Activated CD4-positive, alpha-beta memory T cell treated with anti-CD3 and anti-CD28 coated beads for 36 hours (primary cell): Measurements from ENCODE around the gene TTC36. TPM values are rescaled to one million over a fixed set of nuclear protein-coding genes. Genes with fewer than 3 reads are reported as not detected.
A peak's percentile ranks its signal among the peaks of the same experiment; 100 is the strongest.
"Not testable (repeated sequence)": the region's sequence is repeated elsewhere in the genome, so short reads cannot be mapped to it uniquely, and the experiment has no call there.

Source experiments
- CTCF ChIA-PET: fragments of 350-600 bp; sonication (Branson Sonifier 250); formaldehyde crosslinking; loops from one replicate; lab custom pipeline; 2021; ENCODE audit warnings: antibody characterized with exemption, inconsistent platforms; lab: Charles Lee
- POLR2A ChIA-PET: fragments of 350-600 bp; sonication (Branson Sonifier 250); formaldehyde crosslinking; loops from one replicate; lab custom pipeline; 2021; ENCODE audit warnings: antibody characterized with exemption; lab: Charles Lee
- DNase-seq: peaks from one replicate; pipeline ENCODE4 v3.0.0-alpha.2; 2020
- H3K27ac Mint-ChIP-seq: one replicate; pipeline ENCODE4 v1.8.0; 2021; ENCODE audit warnings: mixed read lengths
- H3K27me3 Mint-ChIP-seq: one replicate; pipeline ENCODE4 v1.8.0; 2021; ENCODE audit warnings: mixed read lengths
- H3K36me3 Mint-ChIP-seq: one replicate; pipeline ENCODE4 v1.8.0; 2021; ENCODE audit warnings: mixed read lengths
- H3K4me1 Mint-ChIP-seq: one replicate; pipeline ENCODE4 v1.8.0; 2021; ENCODE audit warnings: low read depth, mixed read lengths
- H3K4me3 Mint-ChIP-seq: one replicate; pipeline ENCODE4 v1.8.0; 2021; ENCODE audit warnings: mild to moderate bottlenecking, mixed read lengths
- H3K9me3 Mint-ChIP-seq: one replicate; pipeline ENCODE4 v1.8.0; 2021; ENCODE audit warnings: mixed read lengths
- intact Hi-C: fragments of 100-400 bp; cut with micrococcal nuclease; formaldehyde crosslinking; loops from one replicate; pipeline ENCODE4 v1.15.1; 2023
- total RNA-seq, 2 experiments: library from RNA; stranded (reverse); gene quantifications; one replicate each; pipeline ENCODE4 v1.2.3, GENCODE V29; 2021

Gene TTC36
- total RNA-seq: not detected

- no peak within 1 kb of the TSS for H3K4me3 Mint-ChIP-seq
- no peak for DNase-seq
- POLR2A ChIA-PET: interaction anchor here (0.6 kb wide), 1 partner anchor 162 kb away, joined by 3 read pairs; no protein-coding TSS in a partner anchor
- peaks cover 28% of the 10 kb centered on the region for H3K4me1 Mint-ChIP-seq
- CTCF ChIA-PET: no interaction called here
- H3K27ac Mint-ChIP-seq: no peak within 1 kb of the TSS
- H3K27me3 Mint-ChIP-seq: no peaks in the 10 kb centered on the region
- no peaks in the 10 kb centered on the region for H3K9me3 Mint-ChIP-seq
- intact Hi-C loops: no loop called here
- H3K36me3 Mint-ChIP-seq: peaks cover 6% of the 10 kb centered on the region
Observed at GRCh38 chr11:118527109-118527508, at the start of gene TTC36. TTC36 (plus strand) TSS chr11:118527474; CDS start chr11:118527495, 21 bp downstream.

DNA sequence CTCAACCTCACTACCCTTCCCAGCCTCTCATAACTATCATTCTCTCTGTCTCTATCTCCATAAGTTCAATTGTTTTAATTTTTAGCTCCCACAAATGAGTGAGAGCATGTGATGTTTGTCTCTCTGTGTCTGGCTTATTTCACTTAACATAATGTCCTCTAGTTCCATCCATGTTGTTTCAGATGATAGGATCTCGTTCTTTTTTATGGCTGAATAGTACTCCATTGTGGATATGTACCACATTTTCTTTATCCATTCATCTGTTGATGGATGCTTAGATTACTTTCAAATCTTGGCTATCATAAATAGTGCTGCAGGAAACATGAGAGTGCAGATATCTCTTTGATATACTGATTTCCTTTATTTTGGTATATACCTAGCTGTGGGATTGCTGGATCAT, 46.0 kb upstream of the TTC36 start:
- H3K4me3 Mint-ChIP-seq, H3K4me1 Mint-ChIP-seq, DNase-seq, H3K27ac Mint-ChIP-seq, POLR2A ChIA-PET, H3K9me3 Mint-ChIP-seq, intact Hi-C loops, H3K27me3 Mint-ChIP-seq: not testable (repeated sequence)
- peaks cover 50% of the 10 kb centered on the region for H3K36me3 Mint-ChIP-seq
- CTCF ChIA-PET: interaction anchor here (1.5 kb wide), 1 partner anchor 11 kb away, joined by 7 read pairs; no protein-coding TSS in a partner anchor

GRCh38 chr11:118484405-118484804, 42.9 kb upstream of the TTC36 start:
- no peaks in the 10 kb centered on the region for H3K9me3 Mint-ChIP-seq
- ChIA-PET POLR2A (no interaction called here), CTCF (no interaction called here)
- no peaks in the 10 kb centered on the region for H3K27me3 Mint-ChIP-seq
- H3K36me3 Mint-ChIP-seq: peaks cover 37% of the 10 kb centered on the region
- DNase-seq: no peak
- peak overlapping the region; percentile 54 for H3K27ac Mint-ChIP-seq
- intact Hi-C loops: no loop called here
- H3K4me1 Mint-ChIP-seq: no peaks in the 10 kb centered on the region
- no peak overlapping the region for H3K4me3 Mint-ChIP-seq

DNA sequence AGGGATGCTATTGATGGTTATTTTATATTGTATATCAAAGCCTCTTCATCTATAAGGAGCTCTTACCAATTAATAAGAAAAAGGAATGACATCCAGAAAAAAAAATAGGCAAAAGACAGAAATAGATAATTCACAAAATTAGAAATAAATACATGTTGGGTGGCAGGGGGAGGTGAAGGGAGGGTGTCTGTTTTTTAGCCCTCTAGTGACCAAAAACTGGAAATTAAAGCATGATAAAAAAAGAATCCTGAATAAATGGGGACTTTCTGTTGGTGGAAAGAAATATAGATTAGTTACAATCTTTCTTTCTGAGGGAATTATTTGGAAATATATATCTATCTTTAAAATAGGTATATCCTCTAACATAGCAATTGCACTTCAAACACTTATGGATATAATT, 42.0 kb upstream of the TTC36 start:
- POLR2A ChIA-PET: no interaction called here
- no peak for DNase-seq
- Mint-ChIP-seq H3K27me3 (no peaks in the 10 kb centered on the region), H3K4me1 (no peaks in the 10 kb centered on the region), H3K4me3 (no peak overlapping the region), H3K9me3 (no peaks in the 10 kb centered on the region), H3K27ac (no peak overlapping the region), H3K36me3 (peaks cover 38% of the 10 kb centered on the region)
- intact Hi-C loops: loop anchor here (5.0 kb wide), 3 partner anchors 128 to 338 kb away; partner anchors contain the start of gene UBE4A
- CTCF ChIA-PET: no interaction called here

DNA sequence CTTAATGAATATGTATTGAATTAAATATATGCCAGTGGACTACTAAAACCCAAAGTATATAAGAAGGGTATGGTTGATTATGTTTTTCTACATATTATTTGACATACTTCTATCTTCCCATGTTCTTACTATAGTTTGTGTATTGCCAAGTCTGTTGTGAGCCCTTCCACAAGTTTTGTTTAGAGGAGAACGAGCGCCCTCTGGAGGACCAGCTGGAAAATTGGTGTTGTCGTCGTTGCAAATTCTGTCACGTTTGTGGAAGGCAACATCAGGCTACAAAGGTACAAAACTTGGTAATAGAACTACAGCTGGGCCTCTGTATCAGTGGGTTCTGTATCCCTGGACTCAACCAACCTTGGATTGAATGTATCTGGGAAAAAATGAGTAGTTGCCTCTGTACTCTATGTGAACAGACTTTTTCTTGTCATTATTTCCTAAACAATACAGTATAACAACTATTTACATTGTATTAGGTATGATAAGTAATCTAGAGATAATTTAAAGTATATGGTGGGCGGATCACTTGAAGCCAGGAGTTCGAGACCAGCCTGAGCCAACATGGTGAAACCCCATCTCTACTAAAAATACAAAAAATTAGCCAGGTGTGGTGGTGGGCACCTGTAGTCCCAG, 38.7 kb upstream of the TTC36 start:
- POLR2A ChIA-PET: interaction anchor here (1.8 kb wide), 1 partner anchor 86 kb away, joined by 7 read pairs; no protein-coding TSS in a partner anchor
- CTCF ChIA-PET: interaction anchor here (0.6 to 3.5 kb wide), 27 partner anchors 11 to 573 kb away, joined by 3 to 24 read pairs (median 4); partner anchors contain the start of gene MPZL3
- Mint-ChIP-seq H3K4me3 (no peak overlapping the region), H3K9me3 (no peaks in the 10 kb centered on the region), H3K27ac (no peak overlapping the region), H3K4me1 (peaks cover 5% of the 10 kb centered on the region), H3K36me3 (peaks cover 35% of the 10 kb centered on the region), H3K27me3 (no peaks in the 10 kb centered on the region)
- peak; percentile 86 for DNase-seq
- intact Hi-C loops: loop anchor here (1.0 to 5.0 kb wide), 6 partner anchors 53 to 341 kb away; partner anchors contain the start of genes ATP5MG and UBE4A

GRCh38 chr11:118491041-118491440, 36.2 kb upstream of the TTC36 start:
- POLR2A ChIA-PET: no interaction called here
- H3K4me3 Mint-ChIP-seq: no peak overlapping the region
- intact Hi-C loops: no loop called here
- DNase-seq: no peak
- CTCF ChIA-PET: interaction anchor here (1.0 to 3.5 kb wide), 5 partner anchors 9 to 196 kb away, joined by 3 to 15 read pairs (median 3); partner anchors contain the start of gene ATP5MG
- H3K4me1 Mint-ChIP-seq: peaks cover 5% of the 10 kb centered on the region
- no peaks in the 10 kb centered on the region for H3K27me3 Mint-ChIP-seq
- peaks cover 43% of the 10 kb centered on the region for H3K36me3 Mint-ChIP-seq
- H3K27ac Mint-ChIP-seq: peak overlapping the region; percentile 72
- no peaks in the 10 kb centered on the region for H3K9me3 Mint-ChIP-seq

GRCh38 chr11:118497831-118498230, 29.4 kb upstream of the TTC36 start:
- H3K36me3 Mint-ChIP-seq: peaks cover 60% of the 10 kb centered on the region
- no peaks in the 10 kb centered on the region for H3K9me3 Mint-ChIP-seq
- no peak overlapping the region for H3K4me3 Mint-ChIP-seq
- intact Hi-C loops: no loop called here
- ChIA-PET CTCF (no interaction called here), POLR2A (no interaction called here)
- no peaks in the 10 kb centered on the region for H3K27me3 Mint-ChIP-seq
- H3K27ac Mint-ChIP-seq: no peak overlapping the region
- peaks cover under 1% of the 10 kb centered on the region for H3K4me1 Mint-ChIP-seq
- DNase-seq: no peak

DNA sequence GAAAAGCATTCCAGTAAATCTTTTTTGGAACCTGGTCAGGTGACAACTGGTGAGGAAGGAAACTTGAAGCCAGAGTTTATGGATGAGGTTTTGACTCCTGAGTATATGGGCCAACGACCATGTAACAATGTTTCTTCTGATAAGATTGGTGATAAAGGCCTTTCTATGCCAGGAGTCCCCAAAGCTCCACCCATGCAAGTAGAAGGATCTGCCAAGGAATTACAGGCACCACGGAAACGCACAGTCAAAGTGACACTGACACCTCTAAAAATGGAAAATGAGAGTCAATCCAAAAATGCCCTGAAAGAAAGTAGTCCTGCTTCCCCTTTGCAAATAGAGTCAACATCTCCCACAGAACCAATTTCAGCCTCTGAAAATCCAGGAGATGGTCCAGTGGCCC, 24.1 kb upstream of the TTC36 start:
- H3K36me3 Mint-ChIP-seq: peaks cover 70% of the 10 kb centered on the region
- H3K4me3 Mint-ChIP-seq: no peak overlapping the region
- POLR2A ChIA-PET: no interaction called here
- H3K27ac Mint-ChIP-seq: peak overlapping the region; percentile 5
- peaks cover 9% of the 10 kb centered on the region for H3K4me1 Mint-ChIP-seq
- intact Hi-C loops: no loop called here
- H3K9me3 Mint-ChIP-seq: no peaks in the 10 kb centered on the region
- no peak for DNase-seq
- CTCF ChIA-PET: interaction anchor here (2.2 kb wide), 1 partner anchor 10 kb away, joined by 6 read pairs; no protein-coding TSS in a partner anchor
- no peaks in the 10 kb centered on the region for H3K27me3 Mint-ChIP-seq

DNA sequence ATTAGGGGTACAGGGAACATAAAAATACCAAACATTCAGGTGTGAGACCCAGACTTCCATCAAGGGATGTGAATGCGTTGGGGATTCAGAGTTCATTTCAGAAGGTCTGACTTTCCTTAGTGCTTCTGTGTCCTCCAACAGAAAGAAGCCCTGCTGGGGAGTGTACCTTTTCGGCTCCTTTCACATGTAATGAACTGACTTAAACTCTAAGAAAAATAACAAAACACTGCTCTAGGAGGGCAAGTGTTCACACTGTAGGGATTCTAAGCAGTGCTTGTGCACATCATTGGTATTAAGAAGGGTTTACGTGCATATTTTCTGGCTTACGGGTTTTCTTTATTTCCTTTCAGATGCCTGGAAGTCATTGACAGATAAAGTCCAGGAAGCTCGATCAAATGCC, 15.7 kb upstream of the TTC36 start:
- DNase-seq: no peak
- H3K4me3 Mint-ChIP-seq: no peak overlapping the region
- no peak overlapping the region for H3K27ac Mint-ChIP-seq
- H3K27me3 Mint-ChIP-seq: no peaks in the 10 kb centered on the region
- peaks cover 5% of the 10 kb centered on the region for H3K4me1 Mint-ChIP-seq
- H3K36me3 Mint-ChIP-seq: peaks cover 44% of the 10 kb centered on the region
- ChIA-PET CTCF (interaction anchor here (1.5 kb wide), 1 partner anchor 23 kb away, joined by 4 read pairs; no protein-coding TSS in a partner anchor), POLR2A (no interaction called here)
- H3K9me3 Mint-ChIP-seq: no peaks in the 10 kb centered on the region
- intact Hi-C loops: no loop called here

GRCh38 chr11:118514103-118514502, 13.2 kb upstream of the TTC36 start:
- Mint-ChIP-seq H3K36me3 (peaks cover 38% of the 10 kb centered on the region), H3K9me3 (no peaks in the 10 kb centered on the region), H3K4me1 (peaks cover 5% of the 10 kb centered on the region), H3K4me3 (no peak overlapping the region), H3K27ac (peak overlapping the region; percentile 0), H3K27me3 (no peaks in the 10 kb centered on the region)
- no peak for DNase-seq
- CTCF ChIA-PET: interaction anchor here (0.6 to 0.8 kb wide), 3 partner anchors 51 to 152 kb away, joined by 3 to 4 read pairs (median 3); no protein-coding TSS in a partner anchor
- intact Hi-C loops: no loop called here
- POLR2A ChIA-PET: no interaction called here

DNA sequence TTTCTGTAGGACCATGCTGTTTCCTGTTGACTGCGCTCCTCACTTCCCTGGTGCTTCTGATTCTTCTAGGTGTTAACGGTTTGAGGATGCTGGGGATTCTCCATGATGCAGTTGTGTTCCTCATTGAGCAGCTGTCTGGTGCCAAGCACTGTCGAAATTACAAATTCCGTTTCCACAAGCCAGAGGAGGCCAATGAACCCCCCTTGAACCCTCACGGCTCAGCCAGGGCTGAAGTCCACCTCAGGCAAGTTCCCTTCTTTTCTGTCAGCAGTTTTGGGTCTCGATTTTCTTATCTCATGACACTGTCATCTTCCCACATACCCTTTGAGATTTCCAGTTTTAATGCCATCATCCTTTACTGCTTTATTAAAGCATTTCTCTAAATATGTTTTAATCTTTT, 7.7 kb upstream of the TTC36 start:
- POLR2A ChIA-PET: no interaction called here
- Mint-ChIP-seq H3K9me3 (no peaks in the 10 kb centered on the region), H3K27me3 (no peaks in the 10 kb centered on the region), H3K36me3 (peaks cover 40% of the 10 kb centered on the region), H3K27ac (no peak overlapping the region), H3K4me1 (no peaks in the 10 kb centered on the region), H3K4me3 (no peak overlapping the region)
- no peak for DNase-seq
- CTCF ChIA-PET: no interaction called here
- intact Hi-C loops: no loop called here

- peaks cover 31% of the 10 kb centered on the region for H3K36me3 Mint-ChIP-seq
- no peak overlapping the region for H3K27ac Mint-ChIP-seq
- CTCF ChIA-PET: no interaction called here
- H3K4me1 Mint-ChIP-seq: no peaks in the 10 kb centered on the region
- POLR2A ChIA-PET: interaction anchor here (0.8 kb wide), 1 partner anchor 9 kb away, joined by 3 read pairs; no protein-coding TSS in a partner anchor
- intact Hi-C loops: no loop called here
- no peaks in the 10 kb centered on the region for H3K27me3 Mint-ChIP-seq
- no peaks in the 10 kb centered on the region for H3K9me3 Mint-ChIP-seq
- H3K4me3 Mint-ChIP-seq: no peak overlapping the region
- DNase-seq: no peak
Observed at GRCh38 chr11:118521892-118522311, 5.4 kb upstream of the TTC36 start.
